Panc1 (cell line): ENCODE data around the gene MEA1. TPM values are rescaled to one million over a fixed set of nuclear protein-coding genes. Genes with fewer than 3 reads are reported as not detected.
A peak's percentile ranks its signal among the peaks of the same experiment; 100 is the strongest.

ENCODE experiments used
- ATAC-seq: fragments of 200-7000 bp; cut with Tn5 transposase; 2 replicates; pipeline ENCODE4 v1.9.1; 2020; ENCODE audit warnings: mild to moderate bottlenecking, moderate library complexity
- BruUV-seq: library from RNA; stranded (reverse); fragments of 400-500 nt; replicated peaks from 2 replicates; lab custom pipeline; 2021; lab: Mats Ljungman, UMichigan
- CTCF ChIA-PET: fragments of 300-600 bp; sonication (Branson Sonifier 250); formaldehyde crosslinking; loops from one replicate; lab custom pipeline; 2022; ENCODE audit warnings: antibody characterized with exemption; lab: Charles Lee
- POLR2A ChIA-PET: fragments of 300-600 bp; sonication (Branson Sonifier 250); formaldehyde crosslinking; loops from one replicate; lab custom pipeline; 2022; ENCODE audit warnings: antibody characterized with exemption; lab: Charles Lee
- DNase-seq: peaks from one replicate; pipeline ENCODE4 v3.0.0-alpha.2; 2010; ENCODE audit warnings: low read depth, low spot score
- H3K27ac ChIP-seq: 2 replicates; pipeline ENCODE4 v1.5.1; 2011; ENCODE audit warnings: mild to moderate bottlenecking, low read length, inconsistent platforms
- H3K27me3 ChIP-seq: fragments of 200-500 bp; sonication (Bioruptor generic); 2 replicates; pipeline ENCODE4 v1.6.0; 2014; ENCODE audit warnings: low read length, inconsistent platforms; ENCODE audit not compliant: control insufficient read depth, insufficient read depth
- H3K36me3 ChIP-seq: fragments of 200-500 bp; sonication (Bioruptor generic); 2 replicates; pipeline ENCODE4 v1.5.1; 2014; ENCODE audit warnings: inconsistent platforms, mild to moderate bottlenecking, low read length, moderate library complexity; ENCODE audit not compliant: control insufficient read depth, insufficient read depth
- H3K4me1 ChIP-seq: 2 replicates; pipeline ENCODE4 v1.5.1; 2011; ENCODE audit warnings: inconsistent platforms, mild to moderate bottlenecking, low read length, moderate library complexity; ENCODE audit not compliant: control insufficient read depth, insufficient read depth
- H3K4me3 ChIP-seq, 2 experiments: 2 replicates each; pipeline ENCODE4 v1.5.1; 2011 to 2012; ENCODE audit warnings: low read depth in 2 of 2, low read length in 2 of 2, mild to moderate bottlenecking in 2 of 2, inconsistent platforms in 1 of 2, moderate library complexity in 1 of 2
- H3K9me3 ChIP-seq: fragments of 200-500 bp; sonication (Bioruptor generic); 2 replicates; pipeline ENCODE4 v1.5.1; 2014; ENCODE audit warnings: low read depth, mild to moderate bottlenecking, inconsistent platforms, low read length, moderate library complexity; ENCODE audit not compliant: control insufficient read depth, insufficient read depth
- POLR2AphosphoS5 ChIP-seq: IDR thresholded peaks from 2 replicates; pipeline ENCODE4 v1.6.1; 2012; ENCODE audit warnings: mild to moderate bottlenecking, low read depth, low read length, moderate library complexity
- REST ChIP-seq, 2 experiments: IDR thresholded peaks; 2 replicates each; pipeline ENCODE4 v1.6.1; 2011 to 2012; ENCODE audit warnings: low read depth in 2 of 2, control low read depth in 1 of 2, low read length in 1 of 2, mild to moderate bottlenecking in 1 of 2, moderate library complexity in 1 of 2; ENCODE audit not compliant: insufficient read depth in 1 of 2
- SIN3A ChIP-seq: IDR thresholded peaks from 2 replicates; pipeline ENCODE4 v1.6.1; 2012; ENCODE audit warnings: low read depth, mild to moderate bottlenecking, low read length, moderate library complexity, borderline replicate concordance; ENCODE audit not compliant: insufficient read depth
- in situ Hi-C: cut with HindIII; loops from 2 replicates; pipeline ENCODE4 v1.10.0; 2016; ENCODE audit warnings: low sequenced_read_pairs, low pct_unique_long_range_greater_than_20kb
- intact Hi-C: fragments of 100-400 bp; cut with micrococcal nuclease; formaldehyde crosslinking; loops from one replicate; pipeline ENCODE4 v1.10.0; 2022; ENCODE audit not compliant: unreplicated experiment
- total RNA-seq: library from RNA; stranded (reverse); gene quantifications from one replicate; pipeline ENCODE4 v1.2.1, GENCODE V29; 2021; ENCODE audit not compliant: unreplicated experiment
- TF ChIP-seq, protein P1 (sequence below): fragments of 450-650 bp; IDR thresholded peaks from 2 replicates; pipeline ENCODE4 v1.5.1; 2017; ENCODE audit warnings: mild to moderate bottlenecking

MEA1 gene
- total RNA-seq, 1 experiment from 2014 or later, result 111 TPM

DNA sequence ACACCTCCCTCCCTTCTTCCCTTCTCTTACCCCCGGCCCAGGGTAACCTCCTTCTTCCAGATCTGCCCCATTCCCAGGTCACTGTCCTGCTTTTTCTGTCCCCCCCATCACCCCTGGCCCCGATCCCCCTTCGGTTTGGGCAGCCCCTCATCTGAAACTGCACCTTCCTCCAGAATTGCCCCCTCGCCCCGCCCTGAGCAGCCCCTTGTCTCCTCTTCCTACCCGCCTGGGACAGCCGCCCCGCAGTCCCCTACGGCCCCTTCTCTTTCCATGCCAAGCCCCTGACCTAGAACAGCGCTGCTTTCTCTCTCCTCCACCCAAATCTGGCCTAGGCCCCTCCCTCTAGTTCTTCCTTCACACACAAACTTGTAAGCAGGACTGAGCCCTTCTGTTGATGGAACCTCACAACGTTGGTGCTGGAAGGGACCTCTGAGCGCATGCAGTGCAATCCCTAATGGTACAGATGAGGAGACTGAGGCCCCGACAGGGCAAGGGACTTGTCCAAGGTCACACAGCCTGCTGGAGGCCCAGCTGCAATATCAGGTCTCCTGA lies 28.7 kb downstream of the MEA1 start:
- in situ Hi-C loops (no loop called here), intact Hi-C loops (no loop called here)
- Histone ChIP-seq H3K27me3 (no peaks in the 10 kb centered on the region), H3K4me3 (peak overlapping the region; percentile 66 to 75), H3K4me1 (peaks cover 6% of the 10 kb centered on the region; the same call in 1 of the 2 replicates), H3K36me3 (peaks cover 3% of the 10 kb centered on the region), H3K27ac (peak overlapping the region; percentile 77), H3K9me3 (no peaks in the 10 kb centered on the region)
- ChIA-PET CTCF (no interaction called here), POLR2A (no interaction called here)
- 0 out of 2 replicates have a peak, but pooled peaks have one; percentile 12 for TF ChIP-seq SIN3A
- TF ChIP-seq, protein P1, sequence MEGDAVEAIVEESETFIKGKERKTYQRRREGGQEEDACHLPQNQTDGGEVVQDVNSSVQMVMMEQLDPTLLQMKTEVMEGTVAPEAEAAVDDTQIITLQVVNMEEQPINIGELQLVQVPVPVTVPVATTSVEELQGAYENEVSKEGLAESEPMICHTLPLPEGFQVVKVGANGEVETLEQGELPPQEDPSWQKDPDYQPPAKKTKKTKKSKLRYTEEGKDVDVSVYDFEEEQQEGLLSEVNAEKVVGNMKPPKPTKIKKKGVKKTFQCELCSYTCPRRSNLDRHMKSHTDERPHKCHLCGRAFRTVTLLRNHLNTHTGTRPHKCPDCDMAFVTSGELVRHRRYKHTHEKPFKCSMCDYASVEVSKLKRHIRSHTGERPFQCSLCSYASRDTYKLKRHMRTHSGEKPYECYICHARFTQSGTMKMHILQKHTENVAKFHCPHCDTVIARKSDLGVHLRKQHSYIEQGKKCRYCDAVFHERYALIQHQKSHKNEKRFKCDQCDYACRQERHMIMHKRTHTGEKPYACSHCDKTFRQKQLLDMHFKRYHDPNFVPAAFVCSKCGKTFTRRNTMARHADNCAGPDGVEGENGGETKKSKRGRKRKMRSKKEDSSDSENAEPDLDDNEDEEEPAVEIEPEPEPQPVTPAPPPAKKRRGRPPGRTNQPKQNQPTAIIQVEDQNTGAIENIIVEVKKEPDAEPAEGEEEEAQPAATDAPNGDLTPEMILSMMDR, result no peak
- no TSS peak for BruUV-seq
- ATAC-seq (no peak), DNase-seq (no peak)

DNA sequence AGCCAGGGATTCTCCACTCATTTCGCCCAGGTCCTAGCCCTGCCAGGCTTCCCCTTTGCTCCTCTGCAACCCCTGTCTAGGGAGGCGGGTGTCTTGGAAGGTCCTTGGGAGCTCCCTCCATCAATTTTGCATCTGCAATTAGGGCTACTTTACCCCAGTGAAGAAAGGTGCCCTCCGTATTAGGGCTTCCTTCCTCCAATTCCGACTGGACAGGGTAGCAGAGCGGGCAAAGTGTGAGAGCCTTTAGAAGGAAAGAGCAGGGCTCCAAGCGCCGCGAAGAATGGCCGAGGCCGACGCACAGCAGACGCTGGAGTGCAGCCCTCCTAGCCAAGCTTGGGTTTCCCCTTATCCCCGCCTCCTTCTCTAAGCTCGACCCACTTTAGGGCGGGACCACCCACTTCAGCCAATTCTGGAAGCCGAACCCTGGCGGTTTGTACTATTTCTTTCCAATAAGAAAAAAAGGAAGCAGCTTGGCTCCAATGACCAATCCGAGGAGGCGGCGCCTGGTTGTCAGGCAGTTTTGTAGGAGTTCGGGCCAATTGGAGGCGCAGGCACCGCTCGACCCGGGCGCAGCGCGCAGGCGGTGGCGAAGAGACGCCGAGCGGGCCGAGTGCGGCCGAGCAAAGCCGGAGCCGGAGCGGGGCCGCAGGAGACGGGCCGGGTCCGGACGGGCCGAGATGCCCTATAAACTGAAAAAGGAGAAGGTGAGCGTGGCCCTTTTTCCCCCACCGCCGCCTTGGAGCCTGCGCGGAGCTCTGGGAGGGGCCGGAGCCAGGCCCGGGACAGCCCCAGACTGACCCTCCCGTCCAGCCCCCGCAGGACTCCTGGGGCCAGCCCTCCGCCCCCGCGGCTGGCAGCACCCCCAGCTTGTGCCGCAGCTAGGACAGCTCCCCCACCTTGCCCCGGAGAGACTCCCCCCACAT lies 29.5 kb downstream of the MEA1 start, which contains the start of gene PPP2R5D:
PPP2R5D (plus strand) TSS at position 570 of the 923 bp plus-strand sequence; CDS start at position 678, 108 bp downstream.
- ATAC-seq (peak; percentile 97), DNase-seq (peak; percentile 93)
- POLR2A ChIA-PET, result interaction anchor here (0.9 kb wide), 1 partner anchor 24 kb away, joined by 6 read pairs; the partner anchor contains the start of gene GNMT
- Histone ChIP-seq H3K36me3 (peaks cover under 1% of the 10 kb centered on the region), H3K9me3 (no peaks in the 10 kb centered on the region), H3K27me3 (no peaks in the 10 kb centered on the region), H3K4me1 (peaks cover 10% of the 10 kb centered on the region; the same call in 1 of the 2 replicates), H3K4me3 (peak within 1 kb of the TSS; percentile 66 to 75), H3K27ac (peak within 1 kb of the TSS; percentile 95)
- TF ChIP-seq POLR2AphosphoS5, result peak; percentile 82; the same call in 1 of the 2 replicates
- no peak for TF ChIP-seq REST (IDR thresholded peaks at IDR 0.05; ENCODE audit: insufficient read depth in 1 of 2, low read depth in 2 of 2, low read length in 1 of 2)
- TF ChIP-seq SIN3A, result 0 out of 2 replicates have a peak, but pooled peaks have one; percentile 40
- no TSS peak for BruUV-seq
- in situ Hi-C loops, result no loop called here
- intact Hi-C loops, result no loop called here
- CTCF ChIA-PET, result interaction anchor here (0.6 to 0.9 kb wide), 2 partner anchors 110 to 160 kb away, joined by 3 read pairs; no protein-coding TSS in a partner anchor
